ENCODE data around the gene SHPK.

The SHPK gene

DNA sequence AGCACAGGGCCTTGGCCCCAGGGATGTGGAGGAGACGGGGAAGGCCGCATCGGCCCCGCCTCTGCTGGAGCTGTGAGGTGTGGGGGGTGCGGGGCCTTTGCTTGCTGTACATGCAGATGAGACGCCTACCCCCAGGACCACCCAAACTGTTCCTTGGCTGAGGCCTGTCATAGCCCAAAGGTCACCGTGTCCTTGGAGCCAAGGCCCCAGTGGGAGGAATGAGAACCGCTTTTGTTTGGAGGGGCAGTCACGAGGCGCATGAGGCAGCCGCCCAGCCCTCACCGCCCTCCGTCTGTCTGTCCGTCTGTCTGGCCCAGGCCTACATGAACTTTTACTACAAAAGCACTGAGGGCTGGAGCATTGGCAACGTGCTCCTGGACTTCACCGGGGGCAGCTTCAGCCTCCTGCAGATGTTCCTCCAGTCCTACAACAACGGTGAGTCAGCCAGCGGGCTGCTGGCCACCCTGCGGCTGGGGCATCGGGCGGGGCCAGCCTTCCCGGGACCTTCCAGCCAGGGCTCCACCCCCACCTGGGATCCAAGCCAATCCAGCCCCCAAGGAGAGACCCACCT, 23.6 kb upstream of the SHPK start:
- no peak for DNase-seq

GRCh38 chr17:3658784-3659449, 22.9 kb upstream of the SHPK start:
- DNase-seq: no peak

DNA sequence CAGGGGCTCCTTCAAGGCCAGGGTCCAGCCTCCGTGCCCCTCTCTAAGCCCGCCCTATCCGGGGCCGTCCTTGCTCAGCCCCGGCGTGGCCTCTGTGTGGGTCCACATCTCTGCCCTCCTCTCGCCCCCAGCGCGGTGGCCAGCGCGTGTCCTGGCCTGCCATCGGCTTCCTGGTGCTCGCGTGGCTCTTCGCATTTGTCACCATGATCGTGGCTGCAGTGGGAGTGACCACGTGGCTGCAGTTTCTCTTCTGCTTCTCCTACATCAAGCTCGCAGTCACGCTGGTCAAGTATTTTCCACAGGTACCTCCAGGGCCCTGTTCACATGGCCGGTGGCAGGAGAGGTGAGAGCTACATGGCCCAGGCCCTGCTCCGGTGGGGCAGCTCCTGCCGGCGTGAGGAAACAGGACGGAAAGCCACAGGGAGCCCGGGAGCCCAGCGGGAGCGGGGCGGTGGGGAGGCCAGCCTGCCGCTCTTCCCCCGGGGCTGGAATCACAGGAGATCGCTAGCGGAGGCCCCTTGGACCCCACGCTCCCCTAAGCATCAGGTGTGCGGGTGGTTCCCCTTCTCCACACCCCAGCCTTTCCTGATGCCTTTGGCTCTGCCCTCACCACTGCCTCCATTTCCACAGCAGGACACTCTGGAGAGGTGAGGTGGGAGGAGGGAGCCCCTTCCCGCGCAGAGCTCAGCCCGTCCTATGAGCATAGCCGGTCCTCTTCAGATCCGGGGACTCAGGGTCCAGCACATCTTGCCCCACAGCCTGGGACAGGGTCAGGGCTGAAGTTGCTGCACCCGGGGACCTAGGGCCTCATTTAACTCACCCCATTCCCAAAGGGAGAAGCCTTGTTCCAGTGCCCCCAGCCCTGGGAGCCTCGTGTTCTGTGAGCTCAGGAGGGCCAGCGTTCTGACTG, 22.1 kb upstream of the SHPK start:
- DNase-seq: no peak

GRCh38 chr17:3657588-3657869, 21.5 kb upstream of the SHPK start:
- DNase-seq: no peak

- no peak for DNase-seq
Observed at GRCh38 chr17:3656755-3657587, 20.9 kb upstream of the SHPK start.

- no peak for DNase-seq
Observed at GRCh38 chr17:3656353-3656752, 20.3 kb upstream of the SHPK start.

- no peak for DNase-seq
Observed at GRCh38 chr17:3655766-3656165, 19.7 kb upstream of the SHPK start.

- DNase-seq: no peak
Observed at GRCh38 chr17:3647769-3648555, 11.9 kb upstream of the SHPK start.

DNA sequence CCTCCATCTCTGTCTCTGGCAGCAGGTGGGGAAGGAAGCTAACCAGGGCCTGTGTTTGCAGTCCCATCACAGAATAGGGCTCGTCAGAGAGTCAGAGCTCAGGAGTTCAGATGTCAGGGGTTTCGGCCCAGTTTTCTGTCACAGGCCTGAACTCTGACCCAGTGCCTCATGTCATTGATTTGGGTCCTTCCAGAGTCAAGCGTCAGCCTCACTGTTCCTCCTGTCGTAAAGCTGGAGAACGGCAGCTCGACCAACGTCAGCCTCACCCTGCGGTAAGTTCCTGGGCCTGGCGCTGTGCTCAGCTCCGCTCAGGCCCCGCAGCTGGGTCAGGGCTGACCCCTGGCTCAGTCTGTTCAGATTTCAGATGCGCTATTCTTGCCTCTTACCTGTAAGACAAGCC, 11.2 kb upstream of the SHPK start:
- no peak for DNase-seq

DNA sequence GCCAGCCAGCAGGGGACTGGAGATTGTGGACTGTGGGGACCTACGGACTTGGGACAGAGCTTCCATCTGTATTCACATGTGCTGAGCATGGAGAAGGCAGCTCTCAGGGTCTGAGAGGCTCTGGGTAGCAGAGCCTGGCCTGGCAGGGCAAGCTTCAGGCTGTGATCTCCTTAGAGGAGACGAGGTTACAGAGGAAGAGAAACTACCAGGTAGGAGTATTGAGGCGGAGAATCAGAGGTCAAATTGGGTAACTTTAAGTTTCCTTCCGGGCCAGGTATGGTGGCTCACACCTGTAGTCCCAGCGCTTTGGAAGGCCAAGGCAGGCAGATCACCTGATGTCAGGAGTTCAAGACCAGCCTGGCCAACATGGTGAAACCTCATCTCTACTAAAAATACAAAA, 9.3 kb upstream of the SHPK start:
- DNase-seq: no peak

DNA sequence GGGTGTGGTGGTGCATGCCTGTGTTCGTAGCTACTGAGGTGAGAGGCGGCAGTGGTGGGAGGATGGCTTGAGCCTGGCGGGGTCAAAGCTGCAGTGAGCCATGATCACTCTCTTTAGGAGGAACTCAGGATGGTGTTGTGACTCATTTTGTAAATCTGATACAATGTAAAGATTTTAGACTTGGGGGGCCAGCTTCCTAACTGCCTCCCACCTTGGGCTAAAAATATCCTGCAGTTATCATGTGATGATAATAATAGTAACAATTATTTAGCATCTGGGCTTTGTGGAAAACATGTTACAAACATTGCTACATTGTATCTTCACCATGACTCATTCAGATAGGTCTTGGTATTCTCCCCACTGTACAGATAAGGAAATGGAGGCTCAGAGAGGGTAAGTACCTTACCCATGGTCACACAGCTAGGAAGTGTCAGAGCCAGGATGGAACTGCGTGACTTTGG, 7.9 kb upstream of the SHPK start:
- no peak for DNase-seq

- DNase-seq: no peak
Observed at GRCh38 chr17:3641717-3642486, 5.9 kb upstream of the SHPK start.

DNA sequence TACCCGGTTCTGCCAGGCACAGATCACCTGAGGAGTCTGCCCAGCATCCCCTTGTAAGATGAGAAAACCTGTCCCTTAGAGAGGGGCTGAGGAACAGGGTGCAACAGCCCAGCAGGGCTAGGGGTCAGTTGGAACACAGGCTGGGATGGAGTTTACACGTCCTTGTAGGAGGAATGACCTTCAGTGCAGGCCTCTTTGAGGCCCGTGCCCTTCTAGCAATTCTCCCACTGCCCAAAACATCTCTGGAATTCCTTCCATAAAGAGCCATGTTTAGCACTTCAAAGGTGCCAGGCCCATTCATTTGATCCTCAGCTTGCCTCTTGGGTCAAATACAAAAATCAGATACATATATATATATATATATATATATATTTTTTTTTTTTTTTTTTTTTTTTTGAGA, 5.0 kb upstream of the SHPK start:
- no peak for DNase-seq

DNA sequence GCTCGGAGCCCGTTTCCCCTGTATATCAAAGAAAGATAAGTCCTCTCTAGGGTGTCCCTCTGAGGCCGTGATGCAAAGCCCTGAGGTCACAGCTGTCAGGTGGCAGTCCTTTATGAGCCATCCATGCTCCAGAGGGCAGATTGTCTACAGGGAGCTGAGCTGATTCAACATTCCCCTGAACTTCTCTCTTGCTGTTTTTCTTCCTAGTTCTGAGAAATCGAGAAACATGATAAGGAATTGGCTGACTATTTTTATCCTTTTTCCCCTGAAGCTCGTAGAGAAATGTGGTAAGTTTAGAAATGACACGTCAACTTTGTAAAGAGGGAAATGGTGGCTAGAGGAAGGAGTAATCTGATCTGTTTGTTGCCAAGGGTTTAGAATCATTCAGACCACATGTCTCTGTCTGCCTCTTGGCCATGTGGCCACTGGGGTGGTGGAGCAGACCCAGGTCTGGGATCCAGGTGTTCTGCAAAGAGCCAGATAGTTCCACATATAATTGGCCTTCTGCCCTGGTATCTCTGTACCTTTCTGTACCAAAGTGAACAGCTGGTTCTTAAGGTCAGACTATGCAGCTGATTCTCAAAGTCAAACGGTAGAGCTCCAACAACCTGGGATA, 4.0 kb upstream of the SHPK start:
- no peak for DNase-seq

- no peak for DNase-seq
Observed at GRCh38 chr17:3636908-3637373, 891 bp upstream of the SHPK start.

- no peak for DNase-seq
Observed at GRCh38 chr17:3635474-3636153, 436 bp downstream of the SHPK start.

DNA sequence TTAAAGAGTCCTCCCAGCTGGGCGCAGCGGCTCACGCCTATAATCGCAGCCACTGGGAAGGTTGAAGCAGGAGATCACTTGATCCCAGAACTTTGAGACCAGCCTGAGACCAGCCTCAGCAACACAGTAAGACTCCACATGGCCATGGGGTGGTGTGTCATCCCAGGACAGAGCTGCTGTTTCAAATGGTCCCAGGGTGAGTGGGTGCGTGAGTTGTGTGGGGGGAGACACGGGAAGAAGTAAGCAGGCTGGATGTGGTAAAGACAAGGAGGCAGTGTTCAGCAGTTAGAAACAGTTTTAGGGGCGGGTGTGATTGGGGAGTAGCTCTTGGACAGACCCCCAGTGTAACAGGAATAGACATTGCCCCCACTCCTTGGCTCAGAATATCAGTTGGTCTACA, 3.8 kb downstream of the SHPK start:
- DNase-seq: no peak

DNA sequence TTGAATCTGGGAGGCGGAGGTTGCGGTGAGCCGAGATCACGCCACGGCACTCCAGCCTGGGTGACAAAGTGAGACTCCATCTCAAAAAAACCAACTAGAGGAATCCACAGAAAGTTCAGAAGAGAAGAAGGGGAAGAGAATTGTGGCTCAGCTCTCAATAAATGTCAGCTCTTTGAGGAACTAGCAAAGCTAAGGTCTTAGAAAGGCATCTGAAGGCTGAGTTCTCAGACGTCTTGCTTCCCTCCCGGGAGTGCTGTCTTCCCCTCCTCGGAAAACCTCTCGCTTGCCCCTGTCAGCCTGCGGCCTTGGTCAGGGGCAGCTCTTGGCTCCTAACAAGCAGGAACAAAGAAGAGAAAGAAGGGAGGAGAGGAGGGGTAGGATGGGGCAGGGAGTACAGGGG, 5.3 kb downstream of the SHPK start:
- no peak for DNase-seq

DNA sequence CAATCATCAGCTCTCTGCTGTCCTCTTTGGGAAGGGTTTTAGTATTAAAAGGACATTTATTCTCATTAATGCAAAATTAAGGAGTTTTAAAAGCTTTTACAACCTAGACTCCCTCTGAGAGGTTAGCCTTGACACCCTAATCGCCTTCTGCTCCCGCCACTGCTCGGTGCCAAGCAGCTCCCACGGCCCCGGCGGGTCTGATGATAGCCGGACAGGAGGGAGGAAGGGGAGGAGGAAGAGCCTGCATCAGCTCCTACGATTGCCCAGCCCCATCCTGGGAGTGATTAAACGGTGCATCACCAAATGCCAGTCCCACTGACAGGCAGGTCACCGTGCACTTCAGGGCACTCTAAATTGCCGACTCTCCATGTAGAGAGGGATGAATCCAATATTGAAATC, 8.3 kb downstream of the SHPK start:
- no peak for DNase-seq
